Neural cell (in vitro differentiated cells): Measurements from ENCODE around the gene BRSK2. TPM values are rescaled to one million over a fixed set of nuclear protein-coding genes. Genes with fewer than 3 reads are reported as not detected.

ENCODE experiments used
- H2AFZ ChIP-seq: fragments of 200-600, 300-800 bp; sonication (generic), shearing (Covaris generic); 2 replicates; pipeline ENCODE4 v1.6.0; 2014; ENCODE audit warnings: low read depth, mild to moderate bottlenecking, antibody characterized with exemption, low read length, moderate library complexity
- H3F3A ChIP-seq: fragments of 200-600 bp; shearing (Covaris generic); 2 replicates; pipeline ENCODE4 v1.6.1; 2016; ENCODE audit warnings: mild to moderate bottlenecking, moderate library complexity, mixed read lengths, antibody characterized with exemption, low read length; ENCODE audit not compliant: insufficient read depth, poor library complexity, severe bottlenecking
- H3K27ac ChIP-seq: fragments of 200-600, 300-800 bp; sonication (generic), shearing (Covaris generic); 2 replicates; pipeline ENCODE4 v1.5.1; 2014; ENCODE audit warnings: mild to moderate bottlenecking, low read length, moderate library complexity
- H3K27me3 ChIP-seq: fragments of 300-800, 200-600 bp; sonication (generic), shearing (Covaris generic); 2 replicates; pipeline ENCODE4 v1.6.0; 2014; ENCODE audit warnings: mild to moderate bottlenecking, low read depth, low read length, moderate library complexity; ENCODE audit not compliant: insufficient read depth
- H3K36me3 ChIP-seq: fragments of 300-800, 200-600 bp; sonication (generic), shearing (Covaris generic); 2 replicates; pipeline ENCODE4 v1.5.1; 2014; ENCODE audit warnings: mild to moderate bottlenecking, antibody characterized with exemption, low read length, moderate library complexity; ENCODE audit not compliant: insufficient read depth
- H3K4me2 ChIP-seq: fragments of 300-800, 200-600 bp; sonication (generic), shearing (Covaris generic); 2 replicates; pipeline ENCODE4 v1.6.0; 2014; ENCODE audit warnings: mild to moderate bottlenecking, low read length
- H3K4me3 ChIP-seq: fragments of 300-800, 200-600 bp; sonication (generic), shearing (Covaris generic); 2 replicates; pipeline ENCODE4 v1.5.1; 2014; ENCODE audit warnings: mild to moderate bottlenecking, low read length, moderate library complexity
- H3K79me2 ChIP-seq: fragments of 200-600 bp; shearing (Covaris generic); replicated peaks from 2 replicates; pipeline ENCODE4 v1.6.0; 2014; ENCODE audit warnings: mild to moderate bottlenecking, low read length, moderate library complexity; ENCODE audit not compliant: insufficient read depth
- H3K9ac ChIP-seq: fragments of 300-800, 200-600 bp; sonication (generic), shearing (Covaris generic); 2 replicates; pipeline ENCODE4 v1.6.1; 2016; ENCODE audit warnings: mild to moderate bottlenecking, low read length, mixed read lengths
- H3K9me2 ChIP-seq: fragments of 200-600 bp; shearing (Covaris generic); 2 replicates; pipeline ENCODE4 v1.6.1; 2016; ENCODE audit warnings: mild to moderate bottlenecking, low read length, mixed read lengths; ENCODE audit not compliant: insufficient read depth
- H3K9me3 ChIP-seq: fragments of 200-600, 300-800 bp; sonication (generic), shearing (Covaris generic); 2 replicates; pipeline ENCODE4 v1.6.1; 2016; ENCODE audit warnings: mild to moderate bottlenecking, mixed run types, low read length, moderate library complexity, mixed read lengths
- H4K20me1 ChIP-seq: fragments of 200-600 bp; shearing (Covaris generic); 2 replicates; pipeline ENCODE4 v1.6.1; 2016; ENCODE audit warnings: mild to moderate bottlenecking, mixed run types; ENCODE audit not compliant: insufficient read depth
- CTCF ChIP-seq: fragments of 450-650 bp; IDR thresholded peaks from 2 replicates; pipeline ENCODE4 v1.5.1; 2014; ENCODE audit warnings: antibody characterized with exemption, mild to moderate bottlenecking, moderate library complexity; ENCODE audit not compliant: poor library complexity, severe bottlenecking
- EP300 ChIP-seq: fragments of 450-650 bp; conservative IDR thresholded peaks from 2 replicates; pipeline ENCODE4 v1.6.1; 2014; ENCODE audit warnings: antibody characterized with exemption, mild to moderate bottlenecking, moderate library complexity; ENCODE audit not compliant: poor library complexity, severe bottlenecking
- EZH2 ChIP-seq: fragments of 200-600, 300-800 bp; shearing (Covaris generic), sonication (generic); IDR thresholded peaks from 2 replicates; pipeline ENCODE4 v1.6.1; 2014; ENCODE audit warnings: antibody characterized with exemption, low read length, borderline replicate concordance, mild to moderate bottlenecking; ENCODE audit not compliant: insufficient read depth, poor library complexity, severe bottlenecking
- MXI1 ChIP-seq: fragments of 450-650 bp; conservative IDR thresholded peaks from 2 replicates; pipeline ENCODE4 v1.6.1; 2014; ENCODE audit warnings: antibody characterized with exemption, mild to moderate bottlenecking; ENCODE audit not compliant: poor library complexity, severe bottlenecking
- POLR2AphosphoS5 ChIP-seq: IDR thresholded peaks from 2 replicates; pipeline ENCODE4 v1.6.1; 2012
- RAD21 ChIP-seq: fragments of 450-650 bp; conservative IDR thresholded peaks from 2 replicates; pipeline ENCODE4 v1.6.1; 2014; ENCODE audit warnings: antibody characterized with exemption, mild to moderate bottlenecking, moderate library complexity
- REST ChIP-seq: IDR thresholded peaks from 2 replicates; pipeline ENCODE4 v1.6.1; 2012; ENCODE audit warnings: borderline replicate concordance
- SMC3 ChIP-seq: fragments of 450-650 bp; conservative IDR thresholded peaks from 2 replicates; pipeline ENCODE4 v1.6.1; 2014; ENCODE audit warnings: antibody characterized with exemption, mild to moderate bottlenecking, moderate library complexity; ENCODE audit not compliant: poor library complexity
- TAF1 ChIP-seq: IDR thresholded peaks from 2 replicates; pipeline ENCODE4 v1.6.1; 2012; ENCODE audit warnings: low read depth
- polyA plus RNA-seq: library from polyadenylated mRNA; depleted of rRNA; stranded (reverse); fragments of >200 nt; gene quantifications from 2 replicates; pipeline ENCODE4 v1.2.3, GENCODE V29; 2014

Gene BRSK2
- polyA plus RNA-seq, 1 donor from 2014 or later, result 47.5 TPM

DNA sequence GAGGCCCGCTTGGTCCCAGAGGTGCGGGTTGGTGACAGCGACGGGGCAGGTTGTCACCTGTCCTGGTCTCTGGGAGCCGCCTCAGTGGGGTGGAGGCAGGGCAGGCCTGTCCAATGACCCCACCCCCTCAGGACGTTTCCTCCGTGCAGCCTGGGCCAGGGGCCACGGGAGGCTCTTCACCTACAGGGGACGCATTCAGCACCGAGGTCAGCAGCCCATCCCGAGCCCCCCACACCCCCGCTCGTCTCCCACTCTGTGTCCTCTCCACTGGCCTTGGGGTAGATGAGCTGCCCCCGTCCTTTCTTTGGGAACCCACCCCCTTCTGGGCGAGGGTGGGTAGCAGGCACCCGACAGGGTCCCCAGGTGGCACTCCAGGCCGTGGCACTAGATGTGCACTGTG lies 35.7 kb downstream of the BRSK2 start:
- Histone ChIP-seq H3K79me2 (peaks cover 15% of the 10 kb centered on the region), H3K9me3 (no peaks in the 10 kb centered on the region), H3K9me2 (no peaks in the 10 kb centered on the region), H3K4me3 (no peak overlapping the region), H3K9ac (no peak overlapping the region), H3F3A (no peaks in the 10 kb centered on the region), H3K27me3 (no peaks in the 10 kb centered on the region), H2AFZ (no peak overlapping the region), H4K20me1 (peaks cover 11% of the 10 kb centered on the region), H3K36me3 (no peaks in the 10 kb centered on the region), H3K4me2 (no peak overlapping the region), H3K27ac (no peak overlapping the region)
- TF ChIP-seq EZH2, result no peak
- TF ChIP-seq MXI1, result no peak
- no peak for TF ChIP-seq SMC3
- no peak for TF ChIP-seq POLR2AphosphoS5
- no peak for TF ChIP-seq EP300
- TF ChIP-seq CTCF, result no peak
- TF ChIP-seq TAF1, result no peak
- no peak for TF ChIP-seq REST
- TF ChIP-seq RAD21, result no peak

- TF ChIP-seq EZH2, result no peak
- TF ChIP-seq REST, result no peak
- no peak for TF ChIP-seq EP300
- TF ChIP-seq POLR2AphosphoS5, result no peak
- no peak for TF ChIP-seq TAF1
- TF ChIP-seq CTCF, result no peak
- no peak for TF ChIP-seq SMC3
- TF ChIP-seq MXI1, result no peak
- TF ChIP-seq RAD21, result no peak
- Histone ChIP-seq H3K9me3 (no peaks in the 10 kb centered on the region), H3K36me3 (no peaks in the 10 kb centered on the region), H4K20me1 (peaks cover 11% of the 10 kb centered on the region), H3F3A (no peaks in the 10 kb centered on the region), H2AFZ (no peak overlapping the region), H3K9me2 (no peaks in the 10 kb centered on the region), H3K4me3 (no peak overlapping the region), H3K27ac (no peak overlapping the region), H3K4me2 (no peak overlapping the region), H3K9ac (no peak overlapping the region), H3K79me2 (peaks cover 9% of the 10 kb centered on the region), H3K27me3 (no peaks in the 10 kb centered on the region)
Measured at GRCh38 chr11:1428762-1429316, 39.1 kb downstream of the BRSK2 start.
